Hematopoietic multipotent progenitor cell treated with erythropoietin and hydrocortisone succinate and interleukin-3 and kit ligand, for 4 days (in vitro differentiated cells): ENCODE data around the gene INVS.
"Not testable (repeated sequence)": the region's sequence is repeated elsewhere in the genome, so short reads cannot be mapped to it uniquely, and the experiment has no call there.

Experiments
- DNase-seq: peaks from one replicate; pipeline ENCODE4 v3.0.0-alpha.2; 2015

INVS gene

GRCh38 chr9:100083448-100084127 is 15.5 kb upstream of the INVS start:
- DNase-seq: no peak

GRCh38 chr9:100084128-100084453 is 15.0 kb upstream of the INVS start:
- peak; percentile 90 for DNase-seq

- peak; percentile 65 for DNase-seq
Observed at GRCh38 chr9:100084734-100085133, 14.3 kb upstream of the INVS start.

GRCh38 chr9:100086097-100086635 is 12.9 kb upstream of the INVS start:
- DNase-seq: no peak

GRCh38 chr9:100087218-100087617 is 11.8 kb upstream of the INVS start:
- DNase-seq: peak; percentile 93

GRCh38 chr9:100088202-100088601 is 10.8 kb upstream of the INVS start:
- no peak for DNase-seq

GRCh38 chr9:100090880-100091279 is 8.2 kb upstream of the INVS start:
- DNase-seq: no peak

- no peak for DNase-seq
Observed at GRCh38 chr9:100091650-100092049, 7.4 kb upstream of the INVS start.

- DNase-seq: no peak
Observed at GRCh38 chr9:100092066-100092465, 7.0 kb upstream of the INVS start.

- not testable (repeated sequence) for DNase-seq
Observed at GRCh38 chr9:100094411-100094810, 4.6 kb upstream of the INVS start.

GRCh38 chr9:100096378-100096916 is 2.6 kb upstream of the INVS start:
- no peak for DNase-seq

GRCh38 chr9:100098046-100098886 is 777 bp upstream of the INVS start:
- peak; percentile 64 for DNase-seq

GRCh38 chr9:100099722-100100042 is 639 bp downstream of the INVS start:
- no peak for DNase-seq

GRCh38 chr9:100100146-100100667 is 1.2 kb downstream of the INVS start:
- peak; percentile 47 for DNase-seq

- DNase-seq: peak; percentile 77
Observed at GRCh38 chr9:100101608-100102007, 2.6 kb downstream of the INVS start.

GRCh38 chr9:100104314-100104713 is 5.3 kb downstream of the INVS start:
- DNase-seq: no peak

- no peak for DNase-seq
Observed at GRCh38 chr9:100105861-100106260, 6.8 kb downstream of the INVS start.

GRCh38 chr9:100106616-100107015 is 7.6 kb downstream of the INVS start:
- DNase-seq: no peak

- DNase-seq: no peak
Observed at GRCh38 chr9:100108559-100108958, 9.5 kb downstream of the INVS start.

GRCh38 chr9:100111235-100111634 is 12.2 kb downstream of the INVS start:
- peak; percentile 16 for DNase-seq

- DNase-seq: no peak
Observed at GRCh38 chr9:100112677-100113336, 13.8 kb downstream of the INVS start.

GRCh38 chr9:100117316-100117715 is 18.3 kb downstream of the INVS start:
- DNase-seq: no peak

- DNase-seq: no peak
Observed at GRCh38 chr9:100120286-100120685, 21.2 kb downstream of the INVS start.
